Bronchial epithelial cell (primary cell): ENCODE measurements around the gene LGALS9. TPM values are rescaled to one million over a fixed set of nuclear protein-coding genes. Genes with fewer than 3 reads are reported as not detected.
A peak's percentile ranks its signal among the peaks of the same experiment; 100 is the strongest.
"Not testable (repeated sequence)": the region's sequence is repeated elsewhere in the genome, so short reads cannot be mapped to it uniquely, and the experiment has no call there.

Experiments
- DNase-seq: peaks from one replicate; pipeline ENCODE4 v3.0.0-alpha.2; 2010; ENCODE audit warnings: low read depth
- FAIRE-seq: peaks from 2 replicates; lab custom pipeline; 2011; peaks lifted over from hg19 to GRCh38; lab: Jason Lieb, UNC
- H3K27me3 ChIP-seq: 2 replicates; pipeline ENCODE4 v1.5.1; 2011; ENCODE audit warnings: low read length; ENCODE audit not compliant: control insufficient read depth, insufficient read depth
- H3K36me3 ChIP-seq: 2 replicates; pipeline ENCODE4 v1.5.1; 2011; ENCODE audit warnings: low read length; ENCODE audit not compliant: control insufficient read depth, insufficient read depth
- H3K4me3 ChIP-seq: 2 replicates; pipeline ENCODE4 v1.5.1; 2011; ENCODE audit warnings: mild to moderate bottlenecking, low read depth, low read length, control low read depth
- CTCF ChIP-seq: IDR thresholded peaks from 2 replicates; pipeline ENCODE4 v1.5.1; 2011; ENCODE audit warnings: mild to moderate bottlenecking, moderate library complexity, low read length, control low read depth, inconsistent platforms; ENCODE audit not compliant: insufficient read depth, severe bottlenecking
- total RNA-seq: library from RNA; depleted of rRNA; stranded (reverse); fragments of >200 nt; gene quantifications from 2 replicates; pipeline ENCODE4 v1.2.1, GENCODE V29; 2014

Gene LGALS9
- total RNA-seq, 1 donor from 2014 or later: 1.3 TPM

- no peak for FAIRE-seq
- no peak overlapping the region for H3K4me3 ChIP-seq
- no peaks in the 10 kb centered on the region for H3K36me3 ChIP-seq
- no peak for TF ChIP-seq CTCF
- DNase-seq: no peak
- no peaks in the 10 kb centered on the region for H3K27me3 ChIP-seq
Measured at GRCh38 chr17:27650836-27651235, 19.8 kb downstream of the LGALS9 start.

DNA sequence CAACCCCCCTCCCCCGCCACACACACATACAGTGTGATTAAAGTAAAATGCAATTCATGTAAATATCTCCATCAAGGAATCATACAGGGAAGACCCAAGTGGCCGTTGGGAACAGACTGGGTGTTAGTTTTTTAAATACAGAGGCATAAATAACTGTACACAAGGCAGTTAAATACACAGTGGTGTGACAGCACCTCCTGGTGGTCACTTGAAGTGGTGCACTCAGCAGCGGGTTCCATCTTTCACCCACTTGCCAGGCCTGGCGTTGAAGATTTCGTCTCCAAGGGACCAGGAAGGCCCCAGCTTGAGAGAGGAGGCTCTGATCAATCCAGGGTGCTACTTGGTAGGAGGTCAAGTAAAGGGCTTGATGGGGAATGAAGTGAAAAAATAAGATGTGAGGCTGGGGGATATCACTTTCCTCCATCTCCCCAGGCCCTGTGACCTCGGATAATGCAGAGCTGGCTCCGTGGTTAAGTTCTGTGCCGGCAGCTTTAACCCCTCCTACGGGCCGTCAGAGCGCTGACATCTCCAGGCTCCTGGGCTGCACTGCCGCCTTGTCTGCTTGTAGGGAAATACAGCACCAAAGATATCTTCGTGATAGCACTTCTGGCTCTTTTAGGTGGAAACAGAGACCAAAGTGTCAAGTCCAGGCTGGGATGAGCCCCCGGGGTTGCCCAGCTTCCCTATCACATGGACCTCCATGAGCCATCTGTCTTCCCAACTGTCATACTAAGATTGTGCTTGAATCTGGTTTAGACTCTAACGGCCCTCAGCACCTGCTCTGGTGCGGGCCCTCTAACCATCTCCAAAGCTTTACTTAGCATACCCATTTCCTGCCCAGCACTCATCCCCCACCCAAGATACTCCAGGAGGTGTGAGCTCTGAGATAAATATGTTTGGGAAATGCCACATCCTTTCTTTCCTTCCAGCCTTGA, 20.7 kb downstream of the LGALS9 start:
- peak; percentile 64 for TF ChIP-seq CTCF
- FAIRE-seq: no peak
- no peaks in the 10 kb centered on the region for H3K27me3 ChIP-seq
- H3K4me3 ChIP-seq: no peak overlapping the region
- peak; percentile 15 for DNase-seq
- no peaks in the 10 kb centered on the region for H3K36me3 ChIP-seq

GRCh38 chr17:27653449-27653971, 22.5 kb downstream of the LGALS9 start:
- not testable (repeated sequence) for H3K36me3 ChIP-seq, FAIRE-seq, H3K27me3 ChIP-seq, H3K4me3 ChIP-seq, DNase-seq

DNA sequence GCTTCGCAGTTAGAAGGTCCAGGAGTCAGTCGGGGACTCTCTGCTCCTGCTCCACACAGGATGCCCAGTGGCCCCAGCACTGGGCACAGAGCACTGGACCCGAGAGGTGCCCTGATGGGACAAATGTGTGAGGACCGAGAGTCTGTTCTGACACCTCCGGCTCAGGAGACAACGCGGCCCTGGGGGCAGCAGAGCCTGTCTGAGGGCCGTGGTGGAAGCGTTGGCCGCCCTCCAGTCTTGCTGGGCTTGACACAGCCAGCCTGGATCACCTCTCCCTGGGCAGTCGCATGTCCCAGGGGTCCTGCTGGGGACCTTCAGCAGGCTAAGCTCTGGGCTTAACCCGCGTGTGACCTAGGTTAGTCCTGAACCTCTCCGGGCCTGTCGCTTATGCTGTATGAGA, 23.1 kb downstream of the LGALS9 start:
- FAIRE-seq (no peak), DNase-seq (no peak)
- TF ChIP-seq CTCF: no peak

GRCh38 chr17:27654654-27655524, 23.9 kb downstream of the LGALS9 start:
- Histone ChIP-seq H3K27me3 (no peaks in the 10 kb centered on the region), H3K36me3 (no peaks in the 10 kb centered on the region), H3K4me3 (no peak overlapping the region)
- no peak for FAIRE-seq
- peak; percentile 79 for TF ChIP-seq CTCF
- DNase-seq: peak; percentile 40

More for the DNA sequence above, 23.1 kb downstream of the LGALS9 start:
- Histone ChIP-seq H3K27me3 (no peaks in the 10 kb centered on the region), H3K4me3 (no peak overlapping the region), H3K36me3 (no peaks in the 10 kb centered on the region)

GRCh38 chr17:27655525-27656111, 24.6 kb downstream of the LGALS9 start:
- not testable (repeated sequence) for DNase-seq, H3K4me3 ChIP-seq, H3K27me3 ChIP-seq, H3K36me3 ChIP-seq, FAIRE-seq

GRCh38 chr17:27656620-27657019, 25.6 kb downstream of the LGALS9 start:
- not testable (repeated sequence) for H3K36me3 ChIP-seq, H3K4me3 ChIP-seq, DNase-seq, H3K27me3 ChIP-seq, FAIRE-seq
